OCI-LY1 (cell line): ENCODE data around the gene EFNA4.

Experiments
- EZH2 ChIP-seq: fragments of 200-600 bp; sonication (generic), shearing (Covaris generic); IDR thresholded peaks from 2 replicates; pipeline ENCODE4 v1.8.0; 2017; ENCODE audit warnings: borderline replicate concordance, mixed run types, mild to moderate bottlenecking, antibody characterized with exemption, low read length, moderate library complexity, mixed read lengths
- TF ChIP-seq, protein P1 (sequence below): fragments of 200-600 bp; sonication (generic), shearing (Covaris generic); IDR thresholded peaks from 2 replicates; pipeline ENCODE4 v1.5.1; 2017; ENCODE audit warnings: mild to moderate bottlenecking, antibody characterized with exemption, low read length, moderate library complexity, mixed read lengths

DNA sequence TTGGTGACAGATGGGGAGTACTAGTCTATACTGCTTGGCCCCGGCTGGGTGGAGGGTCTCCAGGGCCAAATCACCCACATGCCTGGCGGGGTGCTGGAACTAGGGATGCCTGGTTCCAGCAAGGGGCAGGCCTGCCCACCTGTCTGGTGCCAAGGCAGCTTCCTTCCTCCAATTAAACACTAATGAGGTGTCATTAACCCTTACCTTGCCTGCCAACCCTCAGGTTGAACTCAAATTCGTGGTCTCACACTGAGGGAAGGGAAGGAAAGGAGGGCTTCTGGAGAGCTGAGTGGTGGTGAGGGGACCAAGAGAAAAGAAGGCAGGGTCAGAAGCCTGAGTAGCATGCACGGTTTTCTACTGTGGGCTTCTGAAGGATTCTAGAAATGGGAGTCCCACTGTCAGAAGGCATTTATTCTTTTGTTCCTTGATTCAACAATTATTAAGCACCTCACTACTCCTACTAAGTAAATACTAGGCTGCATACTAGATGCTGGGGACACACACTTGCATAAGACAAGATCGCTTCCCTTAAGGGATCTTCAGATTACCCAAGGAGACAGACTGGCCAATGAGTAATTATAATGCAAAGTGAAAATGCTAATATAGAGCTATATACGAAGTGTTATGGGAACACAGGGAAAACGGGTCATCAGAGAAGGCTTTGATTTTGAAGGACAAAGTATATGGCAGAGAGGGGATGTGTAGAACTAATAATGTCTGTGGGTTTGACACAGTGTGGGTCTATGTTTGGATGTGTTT is 9.2 kb downstream of the EFNA4 start:
- TF ChIP-seq, protein P1, sequence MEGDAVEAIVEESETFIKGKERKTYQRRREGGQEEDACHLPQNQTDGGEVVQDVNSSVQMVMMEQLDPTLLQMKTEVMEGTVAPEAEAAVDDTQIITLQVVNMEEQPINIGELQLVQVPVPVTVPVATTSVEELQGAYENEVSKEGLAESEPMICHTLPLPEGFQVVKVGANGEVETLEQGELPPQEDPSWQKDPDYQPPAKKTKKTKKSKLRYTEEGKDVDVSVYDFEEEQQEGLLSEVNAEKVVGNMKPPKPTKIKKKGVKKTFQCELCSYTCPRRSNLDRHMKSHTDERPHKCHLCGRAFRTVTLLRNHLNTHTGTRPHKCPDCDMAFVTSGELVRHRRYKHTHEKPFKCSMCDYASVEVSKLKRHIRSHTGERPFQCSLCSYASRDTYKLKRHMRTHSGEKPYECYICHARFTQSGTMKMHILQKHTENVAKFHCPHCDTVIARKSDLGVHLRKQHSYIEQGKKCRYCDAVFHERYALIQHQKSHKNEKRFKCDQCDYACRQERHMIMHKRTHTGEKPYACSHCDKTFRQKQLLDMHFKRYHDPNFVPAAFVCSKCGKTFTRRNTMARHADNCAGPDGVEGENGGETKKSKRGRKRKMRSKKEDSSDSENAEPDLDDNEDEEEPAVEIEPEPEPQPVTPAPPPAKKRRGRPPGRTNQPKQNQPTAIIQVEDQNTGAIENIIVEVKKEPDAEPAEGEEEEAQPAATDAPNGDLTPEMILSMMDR = no peak
- TF ChIP-seq EZH2 = no peak
